ENCODE data around the gene LYPD8.

- no peak for TF ChIP-seq CTCF (IDR thresholded peaks at IDR 0.05)
- no peak for TF ChIP-seq POLR2AphosphoS5 (IDR thresholded peaks at IDR 0.05; ENCODE audit: low read depth, low read length)
- no peak for TF ChIP-seq SIN3A (IDR thresholded peaks at IDR 0.05; ENCODE audit: borderline replicate concordance, insufficient read depth, low read depth, low read length)
- TF ChIP-seq REST (IDR thresholded peaks at IDR 0.05; ENCODE audit: insufficient read depth in 1 of 2, low read depth in 2 of 2, low read length in 1 of 2), result no peak
- TF ChIP-seq TCF7L2 (IDR thresholded peaks at IDR 0.05; ENCODE audit: low read depth, low read length), result no peak
Measured at GRCh38 chr1:248758352-248758751, 2.8 kb upstream of the LYPD8 start.

Data from Panc1 (cell line).